Erythroblast (primary cell): ENCODE measurements around the gene CIT.

Experiments
- GATA1 ChIP-seq: IDR thresholded peaks from 2 replicates; pipeline ENCODE4 v1.6.1; 2011; ENCODE audit warnings: low read depth, mild to moderate bottlenecking, control low read depth, low read length, moderate library complexity
- POLR2A ChIP-seq: IDR thresholded peaks from 2 replicates; pipeline ENCODE4 v1.6.1; 2011; ENCODE audit warnings: mild to moderate bottlenecking, low read length

DNA sequence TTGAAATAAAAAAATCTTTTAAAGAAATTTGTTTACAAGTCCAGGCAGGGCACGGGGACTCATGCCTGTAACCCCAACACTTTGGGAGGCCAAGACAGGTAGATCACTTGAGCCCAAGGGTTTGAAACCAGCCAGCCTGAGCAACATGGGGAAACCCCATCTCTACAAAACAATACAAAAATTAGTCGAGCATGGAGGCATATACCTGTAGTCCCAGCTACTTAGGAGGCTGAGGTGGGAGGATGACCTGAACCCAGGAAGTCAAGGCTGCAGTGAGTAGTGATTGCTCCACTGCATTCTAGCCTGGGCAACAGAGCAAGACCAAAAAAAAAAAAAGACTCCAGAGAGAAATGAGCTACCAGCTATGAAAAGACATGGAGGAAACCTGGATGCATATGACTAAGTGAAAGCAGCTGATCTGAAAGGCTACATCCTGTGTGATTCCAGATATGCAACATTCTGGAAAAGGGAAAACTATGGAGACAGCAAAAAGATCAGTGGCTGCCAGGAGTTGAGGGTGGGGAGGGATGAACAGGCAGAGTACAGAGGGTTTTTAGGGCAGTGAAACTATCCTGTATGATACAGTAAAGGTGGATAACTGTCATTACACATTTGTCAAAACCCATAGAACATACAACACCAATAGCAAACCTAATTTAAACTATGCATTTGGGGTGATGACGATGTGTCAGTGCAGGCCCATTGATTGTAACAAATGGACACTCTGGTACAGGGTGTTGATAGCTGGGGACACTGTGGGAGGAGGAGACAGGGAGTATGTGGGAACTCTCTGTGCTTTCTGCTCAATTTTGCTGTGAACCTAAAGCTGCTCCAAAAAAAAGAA lies 149.3 kb downstream of the CIT start:
- TF ChIP-seq POLR2A (no peak), GATA1 (no peak)
